Uterus (tissue), 4 donors: ENCODE measurements around the gene GUCY1A1. TPM values are rescaled to one million over a fixed set of nuclear protein-coding genes. Genes with fewer than 3 reads are reported as not detected.
A peak's percentile ranks its signal among the peaks of the same experiment; 100 is the strongest.

ENCODE experiments used
- DNase-seq, 2 donors: peaks; one replicate each; pipeline ENCODE4 v3.0.0-alpha.2; 2019 to 2020
- H3K27ac ChIP-seq, 2 donors: fragments of 200-600 bp; sonication (generic); 1 replicate in 1 of 2; 2 replicates in 1 of 2; pipeline ENCODE4 v1.5.1; 2016 to 2018
- H3K27me3 ChIP-seq, 2 donors: fragments of 200-600 bp; sonication (generic); one replicate each; pipeline ENCODE4 v1.5.1; 2018 to 2019; ENCODE audit warnings: control low read depth in 1 of 2
- H3K36me3 ChIP-seq, 2 donors: fragments of 200-600 bp; sonication (generic); one replicate each; pipeline ENCODE4 v1.5.1; 2019; ENCODE audit warnings: control low read depth in 1 of 2
- H3K4me1 ChIP-seq, 2 donors: fragments of 200-600 bp; sonication (generic); one replicate each; pipeline ENCODE4 v1.5.1; 2018 to 2019; ENCODE audit warnings: control low read depth in 1 of 2
- H3K4me3 ChIP-seq, 2 donors: fragments of 200-600 bp; sonication (generic); 1 replicate in 1 of 2; 2 replicates in 1 of 2; pipeline ENCODE4 v1.5.1; 2018 to 2019; ENCODE audit warnings: mild to moderate bottlenecking in 1 of 2
- H3K9me3 ChIP-seq, 2 donors: fragments of 200-600 bp; sonication (generic); one replicate each; pipeline ENCODE4 v1.5.1; 2019; ENCODE audit warnings: control low read depth in 1 of 2
- POLR2A ChIP-seq, 2 donors: fragments of 450-650 bp; IDR thresholded peaks; one replicate each; pipeline ENCODE4 v1.6.1; 2016; ENCODE audit warnings: antibody characterized with exemption in 2 of 2, mild to moderate bottlenecking in 1 of 2, moderate library complexity in 1 of 2
- intact Hi-C: fragments of 100-400 bp; cut with DNase I; formaldehyde crosslinking; loops from one replicate; pipeline ENCODE4 v1.15.1; 2023; ENCODE audit warnings: low total_unique reads
- total RNA-seq, 4 donors: library from RNA; depleted of rRNA in 3 of 4; stranded (reverse); fragments of >200 nt in 3 of 4; gene quantifications; one replicate each; pipeline versions ENCODE4 v1.1.0 to v1.2.4, GENCODE V29; 2014 to 2023
- TF ChIP-seq, protein P1 (sequence below), 4 experiments: fragments of 200-600 bp in 2 of 4; fragments of 450-650 bp in 2 of 4; sonication (generic) in 2 of 4; IDR thresholded peaks; one replicate each; pipeline ENCODE4 v1.5.1; 2016 to 2019; ENCODE audit warnings: antibody characterized with exemption in 4 of 4, mild to moderate bottlenecking in 2 of 4, moderate library complexity in 1 of 4
- donor health status: DM: yes; HTN: yes; CAD: no.

Gene GUCY1A1
- total RNA-seq, 4 donors from 2014 or later: 23.8 to 160 (median 42.8) TPM

DNA sequence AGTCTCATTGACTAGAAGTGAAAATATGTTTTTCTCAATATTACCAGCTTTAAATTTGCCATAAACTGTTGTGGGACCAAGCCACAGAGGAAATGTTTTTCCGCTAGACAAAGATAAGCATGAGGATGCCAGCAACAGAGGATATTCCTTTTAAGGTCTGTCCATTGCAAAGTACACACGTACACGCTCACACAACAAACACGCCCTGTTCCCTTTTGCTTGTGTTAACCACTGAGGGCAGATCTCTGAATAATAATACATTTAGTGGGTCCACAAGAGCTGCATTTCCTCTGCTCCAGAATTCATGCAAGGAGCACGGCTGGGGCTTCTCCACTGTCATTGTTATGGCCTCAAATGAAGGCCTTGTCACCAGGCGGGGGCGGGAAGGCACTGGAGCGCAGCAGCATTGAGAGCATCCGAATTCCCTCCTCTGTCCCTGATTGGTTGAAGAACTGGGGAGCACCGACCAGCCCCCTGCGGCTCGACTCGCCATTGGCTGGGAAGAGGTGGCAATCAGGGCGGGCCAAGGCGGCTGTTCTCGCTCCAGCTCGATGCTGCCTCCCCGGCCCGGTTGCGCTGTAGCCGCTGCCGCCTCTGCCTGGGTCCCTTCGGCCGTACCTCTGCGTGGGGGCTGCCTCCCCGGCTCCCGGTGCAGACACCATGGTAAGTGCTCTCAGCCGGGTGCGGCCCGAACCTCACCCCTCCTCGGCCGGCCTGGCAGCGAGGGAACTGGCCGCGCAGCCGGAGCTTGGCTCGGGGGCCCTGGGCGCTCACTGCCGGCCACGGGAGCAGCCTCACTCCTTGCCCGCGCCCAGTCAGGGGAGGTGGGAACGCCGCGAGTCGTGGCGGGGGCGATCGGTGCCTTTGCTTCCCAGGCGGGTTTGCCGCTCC lies 92.1 kb downstream of the GUCY1A1 start, which contains the start of gene GUCY1B1:
Gene GUCY1B1 (plus strand): TSS at position 541 of the 891 bp plus-strand sequence. CDS start 120 bp downstream, at position 661.
- Histone ChIP-seq H3K4me3 (peak within 1 kb of the TSS; percentile 68 to 87), H3K9me3 (no peaks in the 10 kb centered on the region), H3K27ac (peak within 1 kb of the TSS; percentile 94 to 95), H3K4me1 (no peaks in the 10 kb centered on the region), H3K27me3 (no peaks in the 10 kb centered on the region), H3K36me3 (peaks cover 0 to 3% of the 10 kb centered on the region in 2 donors)
- TF ChIP-seq, protein P1, sequence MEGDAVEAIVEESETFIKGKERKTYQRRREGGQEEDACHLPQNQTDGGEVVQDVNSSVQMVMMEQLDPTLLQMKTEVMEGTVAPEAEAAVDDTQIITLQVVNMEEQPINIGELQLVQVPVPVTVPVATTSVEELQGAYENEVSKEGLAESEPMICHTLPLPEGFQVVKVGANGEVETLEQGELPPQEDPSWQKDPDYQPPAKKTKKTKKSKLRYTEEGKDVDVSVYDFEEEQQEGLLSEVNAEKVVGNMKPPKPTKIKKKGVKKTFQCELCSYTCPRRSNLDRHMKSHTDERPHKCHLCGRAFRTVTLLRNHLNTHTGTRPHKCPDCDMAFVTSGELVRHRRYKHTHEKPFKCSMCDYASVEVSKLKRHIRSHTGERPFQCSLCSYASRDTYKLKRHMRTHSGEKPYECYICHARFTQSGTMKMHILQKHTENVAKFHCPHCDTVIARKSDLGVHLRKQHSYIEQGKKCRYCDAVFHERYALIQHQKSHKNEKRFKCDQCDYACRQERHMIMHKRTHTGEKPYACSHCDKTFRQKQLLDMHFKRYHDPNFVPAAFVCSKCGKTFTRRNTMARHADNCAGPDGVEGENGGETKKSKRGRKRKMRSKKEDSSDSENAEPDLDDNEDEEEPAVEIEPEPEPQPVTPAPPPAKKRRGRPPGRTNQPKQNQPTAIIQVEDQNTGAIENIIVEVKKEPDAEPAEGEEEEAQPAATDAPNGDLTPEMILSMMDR (IDR thresholded peaks at IDR 0.05): peak; percentile 24 to 63 (median 59)
- peak; percentile 59 to 62 for TF ChIP-seq POLR2A (IDR thresholded peaks at IDR 0.05)
- intact Hi-C loops: no loop called here
- DNase-seq: peak; percentile 95

DNA sequence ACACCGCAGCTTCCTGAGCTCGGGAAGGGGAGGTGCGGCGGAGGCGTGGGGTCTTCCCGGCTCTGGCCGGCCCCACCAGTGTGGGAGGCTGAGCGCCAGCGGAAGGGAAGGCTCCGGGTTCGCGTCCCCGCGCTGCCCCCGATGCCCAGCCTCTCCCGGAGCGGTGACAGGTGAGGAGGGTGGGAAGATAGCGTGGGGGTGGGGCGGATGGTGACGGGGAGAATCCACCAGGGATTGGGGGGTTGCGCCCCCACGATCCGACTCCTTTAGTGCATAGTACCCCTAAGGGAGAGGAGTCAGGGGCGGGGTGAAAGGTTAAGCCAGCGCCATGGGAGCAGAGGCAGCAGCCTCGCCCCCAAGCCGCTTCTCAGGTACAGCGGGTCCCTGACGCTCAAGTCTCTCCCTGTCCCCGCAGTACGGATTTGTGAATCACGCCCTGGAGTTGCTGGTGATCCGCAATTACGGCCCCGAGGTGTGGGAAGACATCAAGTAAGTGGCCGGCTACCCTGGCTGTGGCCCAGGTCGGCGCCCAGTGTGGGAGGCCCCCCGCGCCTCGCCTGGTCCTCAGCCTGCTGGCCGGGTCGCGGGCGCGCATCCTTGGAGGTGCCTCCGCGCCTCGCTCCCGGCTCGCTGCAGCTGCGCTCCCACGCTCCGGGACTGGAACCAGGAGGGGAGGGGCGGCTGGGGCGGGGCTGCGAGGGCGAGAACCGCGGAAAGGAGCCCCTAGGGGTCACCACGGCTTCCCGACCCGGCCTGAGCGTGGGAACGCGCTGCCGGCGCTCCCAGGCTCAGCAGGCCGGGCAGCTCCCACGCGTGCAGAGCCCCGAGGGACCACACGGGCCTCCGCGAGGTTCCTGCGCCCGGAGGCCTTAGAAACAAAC lies 93.0 kb downstream of the GUCY1A1 start:
- Histone ChIP-seq H3K4me3 (peak overlapping the region; percentile 68 to 87), H3K27me3 (no peaks in the 10 kb centered on the region), H3K36me3 (peaks cover 0 to 1% of the 10 kb centered on the region in 2 donors), H3K27ac (peak overlapping the region; percentile 94 to 95), H3K4me1 (no peaks in the 10 kb centered on the region), H3K9me3 (no peaks in the 10 kb centered on the region)
- intact Hi-C loops: no loop called here
- TF ChIP-seq POLR2A (IDR thresholded peaks at IDR 0.05): peak in 1 of 2 donors; percentile 17
- TF ChIP-seq, protein P1 (IDR thresholded peaks at IDR 0.05): peak in 2 of 4 experiments; percentile 9 to 15
- DNase-seq: peak; percentile 66 to 76

DNA sequence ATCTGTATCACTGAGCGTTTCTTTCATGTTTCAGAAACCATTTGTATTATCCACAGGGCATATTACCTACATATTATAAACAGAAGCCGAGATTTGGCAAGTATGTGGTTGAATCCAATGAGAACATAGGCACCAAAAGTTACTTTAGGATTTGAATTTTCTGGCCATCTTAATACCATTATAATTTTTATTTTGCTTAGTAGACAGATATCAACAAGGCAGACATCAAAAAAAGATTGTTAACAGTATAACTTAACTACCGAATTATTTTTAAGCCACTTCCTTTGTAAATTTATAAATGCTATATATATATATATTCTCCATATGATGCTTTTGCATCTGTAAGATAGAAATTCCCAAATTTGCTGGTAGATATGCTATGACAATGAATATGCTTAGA lies 94.4 kb downstream of the GUCY1A1 start:
- no peaks in the 10 kb centered on the region for H3K36me3 ChIP-seq
- no peaks in the 10 kb centered on the region for H3K27me3 ChIP-seq
- intact Hi-C loops: no loop called here
- DNase-seq: no peak
- no peak for TF ChIP-seq POLR2A (IDR thresholded peaks at IDR 0.05)
- TF ChIP-seq, protein P1 (IDR thresholded peaks at IDR 0.05): no peak
- no peaks in the 10 kb centered on the region for H3K9me3 ChIP-seq
- H3K4me3 ChIP-seq: no peak overlapping the region
- H3K27ac ChIP-seq: peak overlapping the region in 1 of 2 donors; percentile 95
- no peaks in the 10 kb centered on the region for H3K4me1 ChIP-seq

DNA sequence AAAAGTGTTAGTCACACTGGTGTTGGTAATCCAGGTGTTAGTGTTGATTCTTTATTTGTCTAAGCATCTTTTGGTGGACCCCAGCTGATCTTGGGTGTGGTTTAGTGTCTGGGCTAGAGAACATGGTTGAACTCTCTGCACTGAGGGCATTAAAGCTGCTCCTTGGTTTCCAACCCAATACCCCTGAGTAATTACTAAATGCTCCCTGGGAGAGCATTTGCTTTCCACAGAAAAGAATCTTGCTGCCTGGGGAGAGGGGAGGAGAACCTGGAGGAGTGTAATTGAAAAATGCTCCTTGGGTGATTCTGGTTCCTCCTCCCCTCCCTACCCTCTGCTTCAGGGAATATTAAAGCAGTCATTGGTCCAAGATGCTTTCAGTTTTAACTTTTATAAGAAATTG lies 95.3 kb downstream of the GUCY1A1 start:
- H3K4me1 ChIP-seq: no peaks in the 10 kb centered on the region
- H3K9me3 ChIP-seq: no peaks in the 10 kb centered on the region

More for the DNA sequence above, 95.3 kb downstream of the GUCY1A1 start:
- DNase-seq: no peak
- intact Hi-C loops: no loop called here
- Histone ChIP-seq H3K27me3 (no peaks in the 10 kb centered on the region), H3K27ac (peak overlapping the region; percentile 6 to 95), H3K4me3 (no peak overlapping the region), H3K36me3 (no peaks in the 10 kb centered on the region)
- TF ChIP-seq, protein P1 (IDR thresholded peaks at IDR 0.05): no peak
- TF ChIP-seq POLR2A (IDR thresholded peaks at IDR 0.05): no peak
